IPS-NIHi11 (cell line): ENCODE results near the gene UGT1A7.

Experiments
- DNase-seq: peaks from one replicate; pipeline ENCODE4 v3.0.0; 2012; ENCODE audit warnings: mixed read lengths, low spot score

The UGT1A7 gene

GRCh38 chr2:233761040-233761769, 79.5 kb downstream of the UGT1A7 start:
- no peak for DNase-seq

- DNase-seq = no peak
These were observed 82.6 kb downstream of the UGT1A7 start for GRCh38 chr2:233764264-233764663.

DNA sequence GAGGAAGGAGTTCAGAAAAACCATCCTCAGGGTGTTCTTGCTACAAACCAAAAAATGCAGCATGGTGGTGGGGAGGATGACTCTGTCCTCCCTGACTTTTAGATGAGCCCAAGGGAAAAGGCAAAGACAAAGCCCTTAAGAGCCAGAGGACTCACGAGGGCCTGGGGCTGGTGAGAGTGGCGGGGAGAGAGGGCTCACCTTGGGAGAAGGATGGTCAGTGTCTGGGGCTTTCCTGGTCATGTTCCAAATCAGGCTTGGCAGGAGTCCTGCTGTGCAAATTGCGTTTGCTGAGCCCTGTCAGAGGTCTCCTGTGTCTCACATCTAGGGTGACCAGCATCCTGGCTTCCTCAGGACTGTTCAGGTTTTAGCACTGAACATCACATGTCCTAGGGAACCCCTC, 83.1 kb downstream of the UGT1A7 start:
- DNase-seq = no peak

GRCh38 chr2:233766416-233766815, 84.7 kb downstream of the UGT1A7 start:
- DNase-seq = no peak

DNA sequence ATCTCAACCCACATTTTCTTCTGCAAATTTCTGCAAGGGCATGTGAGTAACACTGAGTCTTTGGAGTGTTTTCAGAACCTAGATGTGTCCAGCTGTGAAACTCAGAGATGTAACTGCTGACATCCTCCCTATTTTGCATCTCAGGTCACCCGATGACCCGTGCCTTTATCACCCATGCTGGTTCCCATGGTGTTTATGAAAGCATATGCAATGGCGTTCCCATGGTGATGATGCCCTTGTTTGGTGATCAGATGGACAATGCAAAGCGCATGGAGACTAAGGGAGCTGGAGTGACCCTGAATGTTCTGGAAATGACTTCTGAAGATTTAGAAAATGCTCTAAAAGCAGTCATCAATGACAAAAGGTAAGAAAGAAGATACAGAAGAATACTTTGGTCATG, 86.4 kb downstream of the UGT1A7 start:
- DNase-seq = peak; percentile 33

DNA sequence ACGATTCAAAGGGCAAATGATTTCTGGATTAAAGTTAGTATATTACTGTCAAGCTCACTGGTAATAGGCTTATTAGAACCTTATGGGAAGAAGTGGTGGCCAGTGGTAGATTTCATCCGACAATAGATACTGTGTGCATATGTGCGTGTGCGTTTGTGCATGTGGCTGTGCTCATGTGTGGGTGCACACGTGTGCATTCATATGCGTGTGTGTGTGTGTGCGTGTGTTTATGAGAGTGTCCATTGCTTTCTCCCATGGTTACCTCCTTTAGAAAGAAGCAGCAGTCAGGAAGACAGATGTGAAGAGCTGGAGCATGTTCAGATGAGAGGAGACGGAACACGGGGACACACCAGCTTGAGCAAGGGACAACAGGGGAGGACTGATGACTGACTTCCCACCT, 87.6 kb downstream of the UGT1A7 start:
- DNase-seq = no peak

DNA sequence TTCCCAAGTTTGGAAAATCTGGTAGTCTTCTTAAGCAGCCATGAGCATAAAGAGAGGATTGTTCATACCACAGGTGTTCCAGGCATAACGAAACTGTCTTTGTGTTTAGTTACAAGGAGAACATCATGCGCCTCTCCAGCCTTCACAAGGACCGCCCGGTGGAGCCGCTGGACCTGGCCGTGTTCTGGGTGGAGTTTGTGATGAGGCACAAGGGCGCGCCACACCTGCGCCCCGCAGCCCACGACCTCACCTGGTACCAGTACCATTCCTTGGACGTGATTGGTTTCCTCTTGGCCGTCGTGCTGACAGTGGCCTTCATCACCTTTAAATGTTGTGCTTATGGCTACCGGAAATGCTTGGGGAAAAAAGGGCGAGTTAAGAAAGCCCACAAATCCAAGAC, 90.5 kb downstream of the UGT1A7 start:
- DNase-seq = no peak

DNA sequence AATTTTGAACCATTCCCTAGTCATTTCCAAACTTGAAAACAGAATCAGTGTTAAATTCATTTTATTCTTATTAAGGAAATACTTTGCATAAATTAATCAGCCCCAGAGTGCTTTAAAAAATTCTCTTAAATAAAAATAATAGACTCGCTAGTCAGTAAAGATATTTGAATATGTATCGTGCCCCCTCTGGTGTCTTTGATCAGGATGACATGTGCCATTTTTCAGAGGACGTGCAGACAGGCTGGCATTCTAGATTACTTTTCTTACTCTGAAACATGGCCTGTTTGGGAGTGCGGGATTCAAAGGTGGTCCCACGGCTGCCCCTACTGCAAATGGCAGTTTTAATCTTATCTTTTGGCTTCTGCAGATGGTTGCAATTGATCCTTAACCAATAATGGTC, 90.9 kb downstream of the UGT1A7 start:
- no peak for DNase-seq

GRCh38 chr2:233773854-233774253, 92.2 kb downstream of the UGT1A7 start:
- DNase-seq = no peak

GRCh38 chr2:233775414-233775813, 93.7 kb downstream of the UGT1A7 start:
- DNase-seq = no peak

- DNase-seq = no peak
These were observed 96.3 kb downstream of the UGT1A7 start, which contains the start of gene MROH2A for GRCh38 chr2:233778030-233778429. TSS of gene MROH2A (plus strand) at chr2:233778330. CDS start at chr2:233779359, 1,029 bp downstream.

DNA sequence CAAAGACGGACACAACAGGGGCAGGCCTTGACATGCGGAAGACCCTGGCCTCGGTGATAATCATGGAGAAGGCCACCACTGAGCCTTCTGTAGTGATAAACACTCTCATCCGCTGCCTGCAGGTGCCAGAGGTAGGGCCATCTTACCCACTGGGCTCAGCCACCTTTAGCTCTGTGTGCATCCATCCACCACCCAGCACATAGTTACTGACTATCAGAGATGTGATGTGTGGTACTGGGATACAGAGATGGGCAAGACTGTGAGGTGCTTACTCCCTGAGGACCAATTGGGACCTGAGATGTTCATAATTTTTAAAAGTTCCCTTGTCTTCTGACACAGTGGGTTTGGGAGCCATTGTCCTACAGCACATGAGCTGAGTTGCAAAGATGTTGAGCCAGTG, 98.0 kb downstream of the UGT1A7 start:
- DNase-seq = no peak

- no peak for DNase-seq
These were observed 99.1 kb downstream of the UGT1A7 start for GRCh38 chr2:233780771-233781170.

- no peak for DNase-seq
These were observed 107.9 kb downstream of the UGT1A7 start for GRCh38 chr2:233789554-233789953.

DNA sequence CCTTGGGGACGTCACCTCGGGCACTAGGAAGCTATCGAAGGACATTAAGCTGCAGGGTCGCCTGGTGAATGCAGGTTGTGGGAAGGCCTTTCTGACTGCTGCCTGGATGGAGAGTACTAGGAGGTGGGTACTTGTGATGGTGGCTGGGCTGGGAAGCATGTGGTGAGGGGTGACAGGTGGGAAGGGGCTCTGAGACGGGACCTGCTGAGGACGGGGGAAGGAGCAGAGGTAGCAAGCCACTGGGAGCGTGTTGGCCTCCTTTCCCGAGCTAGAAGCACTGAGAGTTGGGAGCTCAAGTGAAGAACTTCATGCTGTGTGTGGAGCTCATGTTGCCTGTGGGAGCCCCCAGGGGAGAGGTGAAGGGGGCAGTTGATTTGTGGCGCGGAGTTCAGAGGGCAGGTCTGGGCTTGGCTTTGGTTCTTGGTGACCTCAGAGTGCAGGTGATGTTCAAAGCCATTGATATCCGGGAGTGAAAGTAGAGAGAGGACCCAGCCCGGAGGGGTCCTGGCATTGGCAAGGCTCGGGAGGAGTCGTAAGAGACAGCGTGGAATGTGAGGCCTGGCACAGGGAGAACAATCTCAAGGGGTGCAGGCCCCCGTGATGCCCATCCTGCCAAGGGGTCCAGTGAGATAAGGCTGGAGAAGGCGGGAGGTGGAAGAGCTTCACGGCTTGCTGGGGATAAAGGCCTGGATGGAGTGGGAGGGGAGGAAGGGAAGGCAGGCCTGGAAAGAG, 109.6 kb downstream of the UGT1A7 start:
- DNase-seq = peak; percentile 2

- DNase-seq = no peak
These were observed 110.2 kb downstream of the UGT1A7 start for GRCh38 chr2:233791883-233792329.

- DNase-seq = no peak
These were observed 111.0 kb downstream of the UGT1A7 start for GRCh38 chr2:233792720-233793119.

- no peak for DNase-seq
These were observed 111.9 kb downstream of the UGT1A7 start for GRCh38 chr2:233793465-233794127.

DNA sequence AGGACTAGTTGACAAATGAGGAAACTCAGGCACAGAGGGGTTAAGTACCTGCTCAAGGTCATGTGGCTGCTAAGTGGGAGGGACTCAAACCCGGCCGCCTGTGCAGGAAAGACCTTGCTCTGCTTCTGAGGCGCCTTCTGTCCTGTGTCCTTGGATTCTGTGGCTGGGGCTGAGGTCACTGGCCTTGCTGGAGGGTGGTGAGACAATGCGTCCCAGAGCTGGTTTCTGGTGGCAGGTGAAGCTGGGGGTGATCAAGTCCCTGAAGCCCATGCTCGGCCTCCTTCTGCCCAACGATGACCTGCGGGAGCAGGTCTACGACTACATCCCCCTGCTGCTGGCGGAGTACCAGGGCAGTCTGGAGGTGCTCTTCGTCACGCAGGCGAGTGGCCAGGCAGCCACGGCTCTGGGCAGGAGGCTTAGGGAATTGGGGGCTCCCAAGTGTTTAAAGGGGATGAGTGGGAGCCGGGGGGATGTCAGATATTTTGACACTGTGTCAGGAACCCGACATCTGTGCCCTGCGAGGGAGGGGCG, 112.5 kb downstream of the UGT1A7 start:
- DNase-seq = no peak

GRCh38 chr2:233795735-233796171, 114.1 kb downstream of the UGT1A7 start:
- DNase-seq = no peak

GRCh38 chr2:233796254-233796653, 114.6 kb downstream of the UGT1A7 start:
- no peak for DNase-seq

- no peak for DNase-seq
These were observed 116.8 kb downstream of the UGT1A7 start for GRCh38 chr2:233798335-233799086.
